Measurements from ENCODE around the gene FRMD4A. TPM values are rescaled to one million over a fixed set of nuclear protein-coding genes. Genes with fewer than 3 reads are reported as not detected.

FRMD4A gene
- total RNA-seq, 2 donors from 2014 or later = 8.6 to 10.2 TPM

DNA sequence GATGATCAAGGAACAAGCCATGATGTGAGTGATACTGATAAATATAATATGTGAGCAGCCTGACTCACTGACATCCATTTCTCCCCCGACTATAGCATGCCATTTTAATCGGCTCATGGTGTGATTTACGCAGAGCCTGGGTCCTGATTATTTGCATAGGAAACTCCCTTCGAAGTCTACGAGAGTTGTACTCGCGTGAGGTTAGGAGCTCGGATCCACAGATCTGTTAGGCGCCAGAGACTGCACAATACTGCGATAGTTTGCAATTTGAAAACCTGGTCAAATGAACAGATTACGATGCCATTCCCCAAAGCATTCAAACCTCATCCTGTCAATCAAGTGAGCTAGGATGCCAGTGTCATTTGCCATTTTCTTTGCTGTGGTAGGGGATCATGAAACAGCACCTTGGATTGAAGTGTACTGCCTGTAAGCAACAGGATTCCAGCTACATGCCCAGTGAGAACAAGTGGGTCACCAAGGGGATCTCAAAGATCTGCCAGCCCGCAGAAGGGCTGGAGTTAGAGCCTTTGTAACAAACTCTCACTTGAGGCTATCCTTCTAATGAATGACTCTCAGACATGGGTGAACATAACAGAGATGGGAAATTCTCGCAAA lies 158.3 kb downstream of the FRMD4A start:
- intact Hi-C loops (cut with DNase I) = no loop called here
- H3K27me3 ChIP-seq = peaks cover 18% of the 10 kb centered on the region
- no peaks in the 10 kb centered on the region for H3K9me3 ChIP-seq
- H3K4me3 ChIP-seq = no peak overlapping the region
- no peak for DNase-seq
- no peak overlapping the region for H3K27ac ChIP-seq
- no peaks in the 10 kb centered on the region for H3K36me3 ChIP-seq
- no peaks in the 10 kb centered on the region for H3K4me1 ChIP-seq
- H3K9ac ChIP-seq (ENCODE audit: low read depth in 2 of 2, low read length in 2 of 2) = no peak overlapping the region
- TF ChIP-seq CTCF (IDR thresholded peaks at IDR 0.05) = no peak

- no peak for TF ChIP-seq CTCF (IDR thresholded peaks at IDR 0.05)
- Histone ChIP-seq H3K9me3 (no peaks in the 10 kb centered on the region), H3K27ac (no peak overlapping the region), H3K4me3 (no peak overlapping the region), H3K36me3 (no peaks in the 10 kb centered on the region), H3K27me3 (peaks cover 18% of the 10 kb centered on the region), H3K9ac (ENCODE audit: low read depth in 2 of 2, low read length in 2 of 2) (no peak overlapping the region), H3K4me1 (no peaks in the 10 kb centered on the region)
- intact Hi-C loops (cut with DNase I) = no loop called here
- DNase-seq = no peak
These were observed 159.4 kb downstream of the FRMD4A start for GRCh38 chr10:14171336-14171735.

- no peaks in the 10 kb centered on the region for H3K9me3 ChIP-seq
- H3K4me1 ChIP-seq = no peaks in the 10 kb centered on the region
- no peak for DNase-seq
- no peaks in the 10 kb centered on the region for H3K36me3 ChIP-seq
- no peak overlapping the region for H3K27ac ChIP-seq
- H3K27me3 ChIP-seq = no peaks in the 10 kb centered on the region
- no peak overlapping the region for H3K4me3 ChIP-seq
- no peak overlapping the region for H3K9ac ChIP-seq (ENCODE audit: low read depth in 2 of 2, low read length in 2 of 2)
- TF ChIP-seq CTCF (IDR thresholded peaks at IDR 0.05) = no peak
- intact Hi-C loops (cut with DNase I) = no loop called here
These were observed 167.2 kb downstream of the FRMD4A start for GRCh38 chr10:14163377-14164086.

DNA sequence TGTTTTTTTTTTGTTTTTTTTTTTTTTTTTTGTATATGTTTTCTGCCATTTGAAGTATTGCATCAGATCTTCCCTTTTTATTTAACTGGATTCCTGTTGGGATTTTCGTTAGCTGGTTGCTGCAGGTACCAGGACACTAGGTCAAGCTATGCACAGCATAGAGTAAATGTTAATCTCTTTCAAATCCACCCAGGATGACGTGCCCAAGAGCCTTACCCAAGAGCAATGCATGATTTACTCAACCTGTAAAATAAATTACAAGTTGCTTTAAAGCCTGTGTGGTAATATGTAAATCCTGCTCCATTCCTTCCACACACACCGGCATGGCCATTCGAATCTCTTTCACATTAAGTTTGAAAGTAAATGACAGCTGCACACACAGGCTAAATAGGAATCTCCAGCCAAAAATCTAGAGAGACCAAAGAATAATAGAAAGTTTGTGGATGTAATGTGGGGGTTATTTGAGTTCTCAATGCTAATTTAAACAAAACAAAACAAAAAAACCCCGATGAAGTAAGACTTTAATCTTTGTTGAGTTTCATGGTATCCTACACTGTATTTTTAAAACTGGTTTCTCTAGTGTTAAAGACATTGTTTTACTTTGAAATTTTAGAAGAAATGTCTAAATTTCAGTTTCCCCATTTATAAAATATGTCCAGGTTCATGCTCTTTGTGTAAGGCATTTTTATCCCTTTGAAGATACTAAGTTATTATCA lies 167.9 kb downstream of the FRMD4A start:
- intact Hi-C loops (cut with DNase I) = no loop called here
- no peaks in the 10 kb centered on the region for H3K36me3 ChIP-seq
- no peak for DNase-seq
- no peak for TF ChIP-seq CTCF (IDR thresholded peaks at IDR 0.05)
- H3K9me3 ChIP-seq = no peaks in the 10 kb centered on the region
- H3K4me1 ChIP-seq = no peaks in the 10 kb centered on the region
- H3K9ac ChIP-seq (ENCODE audit: low read depth in 2 of 2, low read length in 2 of 2) = no peak overlapping the region
- H3K4me3 ChIP-seq = no peak overlapping the region
- H3K27me3 ChIP-seq = no peaks in the 10 kb centered on the region
- no peak overlapping the region for H3K27ac ChIP-seq

- H3K9ac ChIP-seq (ENCODE audit: low read depth in 2 of 2, low read length in 2 of 2) = no peak overlapping the region
- no peaks in the 10 kb centered on the region for H3K9me3 ChIP-seq
- H3K36me3 ChIP-seq = no peaks in the 10 kb centered on the region
- DNase-seq = no peak
- H3K4me3 ChIP-seq = no peak overlapping the region
- no peaks in the 10 kb centered on the region for H3K4me1 ChIP-seq
- intact Hi-C loops (cut with DNase I) = no loop called here
- no peak for TF ChIP-seq CTCF (IDR thresholded peaks at IDR 0.05)
- H3K27me3 ChIP-seq = no peaks in the 10 kb centered on the region
- no peak overlapping the region for H3K27ac ChIP-seq
These were observed 168.7 kb downstream of the FRMD4A start for GRCh38 chr10:14162061-14162460.
